ENCODE results near the gene TJP3.

TJP3 gene

GRCh38 chr19:3691372-3691716 is 16.8 kb upstream of the TJP3 start:
- no peak for DNase-seq

DNA sequence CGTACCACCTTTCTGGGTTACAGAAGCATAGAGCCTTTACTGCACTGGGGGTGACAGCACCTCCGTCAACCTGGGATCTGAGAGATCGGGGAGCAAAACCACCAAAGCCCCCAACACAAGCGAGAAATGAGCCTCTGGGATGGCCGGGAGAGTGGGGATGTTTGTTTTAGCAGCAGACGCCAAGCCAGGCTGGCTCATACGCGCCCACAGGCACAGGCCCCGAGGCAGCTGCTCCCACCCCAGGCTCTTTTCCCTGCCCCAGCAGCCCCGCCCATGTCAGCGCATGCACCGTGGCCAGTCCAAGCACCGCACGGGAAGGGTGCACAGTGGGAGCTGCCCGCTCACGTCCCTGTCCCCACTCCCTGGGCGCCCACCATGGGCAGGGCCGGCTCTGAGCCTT is 16.5 kb upstream of the TJP3 start:
- no peak for DNase-seq

- DNase-seq: no peak
These were observed 15.8 kb upstream of the TJP3 start for GRCh38 chr19:3692141-3693024.

DNA sequence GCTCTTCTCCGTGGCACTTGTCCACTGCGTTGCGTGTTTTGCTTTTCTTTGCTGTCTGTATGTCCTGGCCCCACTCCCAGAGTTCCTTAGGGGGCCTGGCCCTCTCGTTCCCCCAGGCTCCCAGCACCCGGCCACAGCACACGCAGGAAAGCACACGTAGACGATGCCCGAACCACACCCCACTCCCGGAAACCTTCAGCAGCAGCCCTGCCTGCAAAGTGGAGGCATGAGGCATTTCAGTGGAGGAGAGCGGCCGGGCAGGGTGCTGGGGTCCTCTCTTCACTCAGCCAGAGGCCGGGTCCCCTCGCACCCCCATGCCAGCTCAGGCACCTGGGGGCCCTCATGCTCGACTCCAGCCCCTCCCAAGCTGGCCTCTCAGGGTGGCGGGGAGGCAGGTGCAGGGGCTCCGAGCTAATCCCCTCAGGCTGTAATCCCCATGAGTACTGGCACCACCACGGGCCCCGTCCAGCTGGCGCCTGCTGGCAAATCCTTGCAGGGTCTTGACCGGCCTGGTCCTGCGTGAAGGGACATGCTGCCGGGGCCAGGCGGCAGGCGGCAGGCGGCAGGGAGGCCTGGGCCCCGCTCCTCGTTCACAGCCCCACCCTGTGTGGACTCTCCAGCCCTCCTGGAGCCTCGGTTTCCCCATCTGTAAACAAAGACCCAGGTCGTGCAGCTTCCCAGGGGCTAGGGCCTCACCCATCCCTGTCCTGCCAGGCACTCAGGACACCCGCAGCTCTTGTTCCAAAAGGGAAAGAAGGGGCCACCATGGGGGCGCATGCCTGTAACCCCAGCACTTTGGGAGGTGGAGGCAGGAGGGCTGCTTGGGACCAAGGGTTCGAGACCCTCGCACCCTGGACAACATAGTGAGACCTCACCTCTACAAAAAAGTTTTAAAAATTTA is 14.9 kb upstream of the TJP3 start:
- DNase-seq: no peak

DNA sequence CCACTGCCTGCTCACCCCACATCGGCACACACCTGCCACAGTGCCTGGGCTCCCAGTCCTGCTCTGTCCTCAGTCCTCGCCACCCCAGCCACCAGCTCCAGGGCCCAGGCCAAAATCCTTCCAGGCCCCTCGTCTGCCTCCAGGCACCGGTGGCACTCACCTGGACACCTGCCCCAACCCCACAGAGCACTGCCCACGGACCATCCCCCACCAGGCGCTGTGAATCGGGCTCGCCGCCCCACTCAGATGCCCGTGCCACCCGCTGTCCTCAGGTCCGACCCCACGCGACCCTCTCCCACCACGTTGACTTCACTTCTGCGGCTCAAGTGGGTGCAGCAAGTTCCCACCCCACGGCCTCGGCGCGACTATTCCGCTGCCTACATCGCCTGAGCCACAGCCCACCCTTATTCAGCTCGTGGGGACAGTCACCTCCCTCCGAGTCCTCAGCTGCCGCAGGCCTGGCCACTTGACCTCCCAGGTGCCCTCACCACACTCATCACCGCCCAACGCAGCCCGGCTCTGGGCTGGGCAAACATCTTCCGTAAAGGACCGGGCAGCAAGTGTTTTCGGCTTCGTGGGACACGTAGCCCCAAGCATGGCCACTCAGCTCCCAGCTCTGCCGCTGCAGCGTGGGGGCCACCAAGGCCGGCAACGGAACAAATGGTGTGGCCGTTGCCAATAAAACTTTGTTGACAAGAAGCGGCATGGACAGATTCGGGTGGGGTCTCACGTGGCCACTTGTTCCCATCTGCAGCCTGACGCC is 13.6 kb upstream of the TJP3 start:
- DNase-seq: no peak

GRCh38 chr19:3695124-3695733 is 13.0 kb upstream of the TJP3 start:
- DNase-seq: no peak

GRCh38 chr19:3695986-3696659 is 12.1 kb upstream of the TJP3 start:
- DNase-seq: no peak

GRCh38 chr19:3696660-3696995 is 11.6 kb upstream of the TJP3 start:
- no peak for DNase-seq

GRCh38 chr19:3697094-3697493 is 11.1 kb upstream of the TJP3 start:
- DNase-seq: no peak

- DNase-seq: no peak
These were observed 10.4 kb upstream of the TJP3 start for GRCh38 chr19:3697671-3698385.

DNA sequence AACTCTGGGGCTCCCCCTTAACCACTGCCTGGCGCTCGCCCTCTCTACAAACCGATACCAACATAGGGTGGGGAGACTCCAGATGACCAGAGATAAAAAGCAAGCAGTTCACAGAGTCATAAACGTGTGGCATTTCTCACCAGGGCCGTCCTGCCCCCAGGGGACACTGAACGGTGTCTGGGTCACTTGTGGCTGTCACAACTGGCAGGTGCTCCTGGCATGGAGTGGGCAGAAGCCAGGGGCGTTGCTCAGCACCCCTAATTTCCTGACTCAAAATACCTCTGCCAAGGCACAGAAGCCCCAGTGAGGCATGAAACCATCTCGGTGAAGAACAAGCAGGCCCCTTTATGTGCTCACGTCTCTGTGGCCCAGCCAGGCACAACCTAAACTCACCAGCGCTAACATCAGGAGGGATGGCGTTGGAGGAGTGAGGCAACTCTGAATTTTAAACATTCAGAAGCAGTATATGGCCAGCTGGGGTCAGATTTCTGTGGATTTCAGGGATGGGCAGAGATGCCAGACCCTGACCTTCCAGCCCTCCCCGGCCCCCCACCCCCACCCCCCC is 9.7 kb upstream of the TJP3 start:
- no peak for DNase-seq

- no peak for DNase-seq
These were observed 9.0 kb upstream of the TJP3 start for GRCh38 chr19:3698974-3699740.

GRCh38 chr19:3699741-3700241 is 8.4 kb upstream of the TJP3 start:
- no peak for DNase-seq

DNA sequence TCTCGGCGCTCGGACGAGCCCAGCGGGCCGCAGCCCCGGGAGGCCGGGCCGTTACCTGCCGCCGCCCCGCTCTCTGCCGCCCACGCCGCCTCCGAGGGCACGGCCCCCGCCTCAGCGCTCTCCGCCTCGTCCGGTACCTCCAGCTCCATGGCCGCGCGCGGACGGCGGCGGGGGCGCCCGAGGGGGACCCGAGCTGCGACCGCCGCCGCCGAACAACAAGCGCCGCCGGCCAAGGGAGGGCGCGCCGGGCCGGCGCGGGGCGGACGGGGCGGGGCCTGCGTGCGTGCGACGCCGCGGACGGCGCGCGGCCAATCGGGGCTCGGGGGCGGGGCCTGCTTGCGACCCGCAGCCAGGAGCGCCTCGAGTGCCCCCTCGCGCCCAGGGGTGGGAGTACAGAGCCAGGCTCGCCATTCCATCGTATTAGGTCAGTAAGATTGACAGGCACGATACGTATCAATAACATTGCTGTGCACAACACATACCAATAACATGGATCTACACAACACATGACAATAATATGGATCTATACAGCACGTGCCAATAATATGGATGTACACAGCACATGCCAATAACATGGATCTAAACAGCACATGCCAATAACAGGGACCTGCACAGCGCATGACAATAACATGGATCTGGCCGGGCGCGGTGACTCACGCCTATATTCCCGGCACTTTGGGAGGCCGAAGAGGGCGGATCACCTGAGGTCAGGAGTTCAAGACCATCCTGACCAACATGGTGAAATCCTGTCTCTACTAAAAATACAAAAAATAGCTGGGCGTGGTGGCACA is 7.7 kb upstream of the TJP3 start, which contains the start of gene PIP5K1C:
Gene PIP5K1C, minus strand, starts transcription at position 227 of the 791 bp plus-strand sequence. Its CDS starts 78 bp downstream, at position 149.
- DNase-seq: peak; percentile 52 to 77

- no peak for DNase-seq
These were observed 7.0 kb upstream of the TJP3 start for GRCh38 chr19:3701200-3701599.

DNA sequence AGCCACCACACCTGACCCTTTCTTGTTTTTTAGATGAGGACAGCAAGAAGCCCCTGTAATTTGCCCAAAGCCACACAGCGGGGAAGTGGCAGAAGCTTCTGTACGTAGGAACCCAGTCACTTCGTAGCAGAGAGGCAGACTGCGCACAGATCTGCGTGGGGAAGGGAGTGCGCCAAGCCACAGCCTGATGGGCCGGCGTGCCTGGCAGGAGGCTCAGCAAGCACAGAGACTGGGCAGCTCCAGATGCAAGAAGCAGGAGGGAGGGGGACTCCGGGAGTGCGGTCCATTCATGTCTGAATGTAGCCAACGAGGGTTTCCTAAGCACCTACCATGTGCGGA is 347 bp upstream of the TJP3 start:
- no peak for DNase-seq

- no peak for DNase-seq
These were observed 2.2 kb downstream of the TJP3 start for GRCh38 chr19:3710265-3710812.

DNA sequence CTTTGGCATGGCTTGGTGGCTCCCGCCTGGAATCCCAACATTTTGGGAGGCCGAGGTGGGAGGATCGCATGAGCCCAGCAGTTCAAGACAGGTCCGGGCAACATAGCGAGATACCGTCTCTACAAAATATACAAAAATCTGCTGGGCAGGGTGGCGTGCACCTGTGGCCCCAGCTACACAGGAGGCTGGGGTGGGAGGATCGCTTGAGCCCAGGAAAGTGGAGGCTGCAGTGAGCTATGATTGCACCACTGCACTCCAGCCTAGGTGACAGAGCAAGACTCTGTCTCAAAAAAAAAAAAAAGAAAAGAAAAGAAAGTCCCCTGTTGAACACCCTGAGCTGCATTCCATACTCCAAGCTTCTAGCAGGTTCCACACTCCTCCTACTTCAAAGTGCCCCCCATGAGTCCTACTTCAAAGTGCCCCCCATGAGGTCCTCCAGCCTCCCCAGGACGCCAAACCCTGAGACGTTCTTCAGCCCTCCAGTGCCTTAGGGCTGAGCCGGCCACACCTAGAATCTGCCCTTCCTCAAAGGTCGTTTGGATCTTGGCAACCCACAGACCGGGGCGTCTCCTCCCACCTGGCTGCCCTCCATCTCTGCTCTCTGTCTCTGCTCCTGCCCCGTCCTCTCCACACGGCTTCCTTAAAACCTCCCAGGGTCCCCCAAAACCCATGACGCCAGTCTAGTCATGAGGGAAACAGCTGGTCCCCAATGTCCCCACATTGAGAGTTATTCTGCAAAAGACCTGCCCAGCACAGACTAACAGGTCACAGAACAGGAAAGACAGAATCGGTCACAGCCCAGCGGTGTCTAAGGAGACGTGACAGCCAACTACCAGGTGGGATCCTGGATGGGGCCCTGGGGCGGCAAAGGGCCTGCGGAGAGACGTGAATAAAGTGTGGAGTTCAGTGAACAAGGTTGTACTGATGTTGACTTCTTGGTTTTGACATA is 4.8 kb downstream of the TJP3 start:
- no peak for DNase-seq
